ENCODE results near the gene RGS9.
"Not testable (repeated sequence)": the region's sequence is repeated elsewhere in the genome, so short reads cannot be mapped to it uniquely, and the experiment has no call there.

Gene RGS9

DNA sequence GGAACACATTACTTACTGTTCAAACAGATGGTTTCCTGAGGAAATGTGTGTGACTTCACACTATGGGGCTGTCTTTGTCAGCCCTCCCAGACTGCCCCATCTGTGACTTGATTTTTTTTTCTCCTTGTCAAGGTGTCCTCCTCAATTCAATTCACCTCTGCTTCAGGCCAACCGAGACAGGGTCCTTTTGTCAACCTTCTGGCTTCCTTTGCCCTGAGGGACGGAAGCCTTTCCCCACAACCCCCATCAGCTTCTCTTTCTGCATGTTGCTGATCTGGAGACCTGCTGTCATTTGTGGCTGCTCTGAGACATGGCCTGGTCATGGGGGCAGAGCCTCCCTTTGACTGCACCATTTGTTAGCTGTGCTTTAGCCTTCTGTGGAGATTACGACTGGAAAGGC is 21.3 kb upstream of the RGS9 start:
- no peak for DNase-seq (ENCODE audit: low spot score)

DNA sequence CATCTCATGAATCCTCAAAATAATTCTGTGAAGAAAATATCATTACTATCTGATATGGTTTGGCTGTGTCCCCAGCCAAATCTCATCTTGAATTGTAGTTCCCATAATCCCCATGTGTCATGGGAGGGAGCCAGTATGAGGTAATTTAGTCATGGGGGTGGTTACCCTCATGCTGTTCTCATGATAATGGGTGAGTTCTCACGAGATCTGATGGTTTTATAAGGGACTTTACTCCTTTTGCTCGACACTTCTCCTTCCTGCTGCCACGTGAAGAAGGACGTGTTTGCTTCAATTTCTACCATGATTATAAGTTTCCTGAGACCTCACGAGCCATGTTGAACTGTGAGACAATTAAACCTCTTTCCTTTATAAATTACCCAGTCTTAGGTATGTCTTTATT is 20.7 kb upstream of the RGS9 start:
- DNase-seq (ENCODE audit: low spot score): not testable (repeated sequence)

DNA sequence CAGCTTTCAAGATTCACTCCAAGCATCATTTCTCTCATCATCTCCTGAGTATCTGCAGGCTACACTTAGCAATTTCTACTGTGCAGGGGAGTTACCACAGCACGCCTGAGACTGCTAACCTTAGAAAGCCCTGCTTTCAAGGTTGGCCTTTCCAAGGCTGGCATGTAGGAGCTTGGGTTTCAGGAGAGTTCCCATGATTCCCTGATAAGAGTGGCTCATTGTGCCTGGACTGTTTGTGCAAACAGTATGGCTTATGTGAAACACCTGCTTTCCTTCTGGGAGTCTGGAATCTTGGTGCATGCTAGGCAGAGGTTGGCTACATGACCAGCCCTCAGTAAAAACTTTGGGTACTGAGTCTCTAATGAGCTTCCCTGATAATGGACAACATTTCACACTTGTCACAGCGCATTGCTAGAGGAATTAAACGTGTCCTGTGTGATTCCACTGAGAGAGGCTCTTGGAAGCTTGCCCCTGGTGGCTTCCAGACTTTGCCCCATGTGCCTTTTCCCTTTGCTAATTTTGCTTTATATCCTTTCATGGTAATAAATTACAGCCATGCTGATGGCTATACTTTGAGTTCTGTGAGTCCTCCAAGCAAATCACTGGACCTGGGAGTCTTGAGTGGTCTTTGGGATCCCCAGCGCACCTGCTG is 19.7 kb upstream of the RGS9 start:
- DNase-seq (ENCODE audit: low spot score): no peak

DNA sequence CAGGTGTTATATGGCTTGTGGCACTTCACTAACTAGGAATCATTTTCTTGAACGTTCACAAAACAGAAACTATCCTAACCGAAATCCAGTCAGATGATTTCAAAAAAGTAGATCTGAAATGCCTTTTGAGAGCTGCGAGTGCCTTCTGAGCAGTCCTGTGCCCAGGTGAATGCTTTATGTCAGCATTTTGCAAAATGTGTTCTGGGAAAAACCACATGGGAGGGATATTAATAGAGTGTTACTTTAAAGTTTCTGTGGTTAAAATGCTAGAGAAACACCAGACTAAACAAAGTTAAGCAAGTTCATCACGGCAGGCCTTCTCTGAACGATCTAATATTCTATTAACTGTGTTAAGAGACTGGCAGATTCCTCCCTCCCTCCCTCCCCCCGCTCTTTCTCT is 15.8 kb upstream of the RGS9 start:
- DNase-seq (ENCODE audit: low spot score): no peak

DNA sequence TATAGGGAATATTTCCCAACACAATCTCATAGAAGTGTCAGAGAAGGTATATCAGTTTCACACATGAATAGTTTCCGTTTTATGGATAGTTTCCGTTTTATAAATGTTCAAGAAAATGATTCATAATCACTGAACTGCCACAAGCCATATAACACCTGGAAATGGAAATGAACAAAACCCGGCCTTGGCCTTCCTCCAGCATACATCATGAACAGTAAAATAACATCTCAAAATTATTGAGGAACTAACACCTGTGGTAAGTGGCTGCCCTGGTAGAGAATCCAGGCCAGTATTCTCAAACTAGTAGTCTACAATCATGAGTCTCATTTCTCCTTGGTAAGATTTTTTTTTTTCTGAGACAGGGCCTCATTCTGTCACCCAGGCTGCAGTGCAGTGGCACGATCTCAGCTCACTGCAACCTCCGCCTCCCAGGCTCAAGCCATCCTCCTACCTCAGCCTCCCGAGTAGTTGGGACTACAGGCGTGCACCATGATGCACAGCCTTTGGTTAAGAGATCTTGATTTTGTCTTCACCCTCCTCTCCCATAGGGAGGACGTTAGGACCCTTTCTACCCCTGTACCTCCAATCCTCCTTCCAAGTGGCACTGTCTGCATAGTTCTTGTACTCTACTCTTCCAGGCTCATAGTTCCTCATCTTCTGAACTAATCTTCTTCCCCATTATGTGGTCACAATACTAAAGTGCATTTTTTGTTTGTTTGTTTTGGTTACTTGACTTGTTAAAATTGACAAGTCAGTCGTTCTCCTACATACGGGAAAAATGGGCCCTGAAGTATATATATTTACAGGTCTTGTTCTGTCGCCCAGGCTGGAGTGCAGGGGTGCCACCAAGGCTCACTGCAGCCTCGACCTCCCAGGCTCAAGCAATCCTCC is 15.0 kb upstream of the RGS9 start:
- DNase-seq (ENCODE audit: low spot score): no peak

DNA sequence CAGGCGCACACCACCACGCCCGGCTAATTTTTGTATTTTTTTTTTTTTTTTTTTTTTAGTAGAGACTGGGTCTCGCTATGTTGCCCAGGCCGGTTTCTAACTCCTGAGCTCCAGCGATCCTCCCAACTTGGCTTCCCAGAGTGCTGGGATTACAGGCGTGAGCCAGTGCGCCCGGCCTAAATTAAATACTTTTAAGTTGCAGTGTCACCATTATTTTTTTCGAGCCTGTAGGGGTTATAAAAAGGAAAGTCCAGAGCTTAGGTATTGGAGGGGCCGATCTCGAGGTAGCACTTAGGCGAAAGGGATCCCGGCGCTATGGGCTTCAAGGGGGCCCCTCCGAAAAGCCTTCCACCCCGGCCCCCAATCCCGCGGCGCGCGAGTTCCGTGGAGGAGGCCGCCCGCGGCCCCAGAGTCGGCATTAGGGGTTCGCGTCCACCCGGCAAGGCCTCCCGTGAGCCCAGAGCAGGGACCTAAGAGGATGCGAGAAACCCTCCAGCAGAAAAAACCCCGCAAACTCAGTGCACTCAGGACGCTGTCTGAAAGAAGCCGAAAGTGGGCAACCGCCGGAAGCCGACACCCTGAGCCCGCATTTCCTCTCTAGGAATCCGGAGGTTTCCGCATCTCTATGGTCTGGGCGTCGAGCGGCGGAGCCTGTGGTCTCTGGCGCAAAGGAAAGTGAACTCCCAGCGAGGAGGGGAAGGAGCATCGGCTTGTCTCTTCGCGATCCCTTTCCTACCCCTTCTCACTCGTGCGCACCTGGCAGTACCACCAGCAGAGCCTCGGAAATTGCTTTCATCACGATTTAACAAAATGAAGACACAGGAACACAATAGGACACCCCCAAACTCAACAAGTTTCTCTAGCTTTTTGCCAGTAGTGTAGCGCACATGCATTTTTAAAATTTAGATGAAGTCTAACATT is 14.1 kb upstream of the RGS9 start:
- peak; percentile 82 for DNase-seq (ENCODE audit: low spot score)

DNA sequence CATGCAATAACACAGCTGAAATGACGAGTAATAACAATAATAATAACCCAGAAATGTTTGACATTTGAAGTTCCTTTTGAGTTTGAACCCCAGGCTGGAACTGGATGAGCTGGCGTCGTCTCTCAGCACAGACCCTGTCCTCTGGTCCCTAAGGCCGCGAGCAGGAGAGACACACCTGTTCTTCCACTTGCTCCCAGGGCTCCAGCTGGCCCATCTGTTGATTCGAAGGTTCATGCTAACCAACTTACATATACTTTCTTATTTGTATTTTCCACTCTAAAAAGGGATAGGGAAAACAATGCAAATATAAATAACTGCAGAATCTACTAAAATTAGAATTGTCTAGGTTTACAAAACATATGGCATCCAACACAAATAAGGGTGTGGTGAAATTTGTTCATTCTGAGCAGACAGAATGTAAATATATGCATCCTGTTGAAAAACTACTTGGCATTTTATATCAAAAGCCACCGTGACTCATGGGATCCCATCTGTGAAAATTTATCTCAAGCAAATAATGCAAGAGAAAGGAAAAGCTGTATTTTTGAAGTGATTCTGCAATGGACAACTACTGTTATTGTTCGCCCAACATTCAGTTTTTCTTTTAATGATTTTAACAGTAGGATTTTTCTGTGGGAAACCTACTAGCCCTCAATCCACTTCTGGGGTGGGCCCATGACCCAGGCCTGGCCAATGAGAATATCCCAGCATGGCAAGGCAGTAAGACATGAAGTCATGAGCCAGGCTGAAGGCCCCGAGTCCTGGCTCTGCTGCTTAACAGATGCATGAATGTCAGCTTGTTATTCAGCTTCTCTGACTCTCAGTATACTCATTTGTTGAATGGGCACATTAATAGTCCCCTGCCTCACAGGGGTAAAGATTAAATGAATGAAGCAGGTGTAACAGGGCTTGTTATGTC is 13.2 kb upstream of the RGS9 start:
- no peak for DNase-seq (ENCODE audit: low spot score)

DNA sequence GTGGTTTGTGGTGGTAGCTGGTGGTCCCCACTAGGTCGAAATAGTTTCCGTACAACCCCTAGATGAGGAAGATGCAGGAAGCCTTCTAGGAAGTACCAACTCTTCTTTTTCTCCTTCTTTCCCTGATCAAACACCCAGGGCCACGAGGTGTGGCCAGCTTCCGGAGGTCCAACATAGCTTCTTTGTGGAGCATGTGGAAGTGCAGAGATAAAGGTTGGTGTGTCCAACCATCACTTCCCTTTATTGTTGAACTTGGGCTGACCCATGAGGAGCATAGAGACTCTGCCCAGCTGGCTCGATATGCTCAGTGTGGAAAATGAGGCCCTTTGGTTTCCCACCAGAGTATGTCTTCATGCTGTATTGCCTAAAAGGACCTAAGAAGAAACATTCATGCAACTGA is 6.3 kb upstream of the RGS9 start:
- no peak for DNase-seq (ENCODE audit: low spot score)

DNA sequence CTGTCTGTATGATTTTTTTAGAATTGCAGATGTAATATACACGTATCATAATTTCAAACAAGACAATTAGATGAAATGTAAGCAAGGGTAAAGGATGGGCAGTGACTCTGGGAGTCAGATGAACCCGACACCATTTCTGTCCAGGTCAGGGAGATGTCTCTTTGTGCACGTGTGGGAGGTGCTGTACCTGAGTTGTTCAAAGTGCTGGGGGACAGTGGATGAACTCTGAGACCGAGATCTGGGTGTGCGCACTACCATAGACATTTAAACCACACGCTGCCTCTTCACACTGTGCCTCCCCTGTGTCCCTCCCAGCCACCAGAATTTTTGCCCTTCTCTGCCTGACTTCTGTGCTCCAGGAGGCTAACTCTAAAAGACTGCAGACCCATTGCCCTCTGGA is 5.9 kb upstream of the RGS9 start:
- DNase-seq (ENCODE audit: low spot score): no peak

DNA sequence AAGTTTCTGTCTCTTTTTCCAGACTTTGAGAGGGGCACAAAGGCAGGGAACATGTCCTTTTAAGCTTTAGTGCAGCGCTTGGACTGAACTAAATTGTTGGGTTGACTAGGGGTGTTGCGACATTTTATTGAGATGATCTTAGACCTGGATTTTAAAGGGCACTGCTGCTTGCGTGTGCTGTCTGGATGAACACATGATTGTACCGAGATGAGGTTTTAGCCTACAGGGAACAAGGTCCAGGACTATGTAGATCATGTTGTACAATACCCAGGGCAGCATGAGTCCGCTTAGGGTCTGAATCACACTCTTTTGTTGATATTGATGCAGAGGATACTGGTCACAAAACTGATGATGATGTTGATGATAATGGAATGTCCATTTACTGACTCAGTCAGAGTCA is 5.2 kb upstream of the RGS9 start:
- DNase-seq (ENCODE audit: low spot score): no peak

DNA sequence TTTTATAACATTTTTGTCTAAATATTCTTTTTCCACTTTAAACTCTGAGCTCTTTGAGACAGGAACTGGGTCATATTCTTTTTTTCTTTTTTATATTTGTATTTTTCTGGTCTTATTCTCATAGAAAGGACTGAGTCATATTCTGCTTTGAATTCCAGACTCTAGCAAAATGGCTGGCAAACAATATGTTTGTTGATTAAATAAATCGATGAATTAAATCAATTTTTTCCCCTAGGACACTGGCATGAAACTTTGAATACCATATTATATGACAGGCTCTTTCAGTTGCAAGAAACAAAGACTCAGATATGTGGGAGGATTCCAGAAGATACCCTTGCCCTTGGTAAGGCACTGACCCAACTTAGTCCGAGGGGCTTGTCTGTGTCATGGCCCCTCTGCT is 3.1 kb upstream of the RGS9 start:
- no peak for DNase-seq (ENCODE audit: low spot score)

DNA sequence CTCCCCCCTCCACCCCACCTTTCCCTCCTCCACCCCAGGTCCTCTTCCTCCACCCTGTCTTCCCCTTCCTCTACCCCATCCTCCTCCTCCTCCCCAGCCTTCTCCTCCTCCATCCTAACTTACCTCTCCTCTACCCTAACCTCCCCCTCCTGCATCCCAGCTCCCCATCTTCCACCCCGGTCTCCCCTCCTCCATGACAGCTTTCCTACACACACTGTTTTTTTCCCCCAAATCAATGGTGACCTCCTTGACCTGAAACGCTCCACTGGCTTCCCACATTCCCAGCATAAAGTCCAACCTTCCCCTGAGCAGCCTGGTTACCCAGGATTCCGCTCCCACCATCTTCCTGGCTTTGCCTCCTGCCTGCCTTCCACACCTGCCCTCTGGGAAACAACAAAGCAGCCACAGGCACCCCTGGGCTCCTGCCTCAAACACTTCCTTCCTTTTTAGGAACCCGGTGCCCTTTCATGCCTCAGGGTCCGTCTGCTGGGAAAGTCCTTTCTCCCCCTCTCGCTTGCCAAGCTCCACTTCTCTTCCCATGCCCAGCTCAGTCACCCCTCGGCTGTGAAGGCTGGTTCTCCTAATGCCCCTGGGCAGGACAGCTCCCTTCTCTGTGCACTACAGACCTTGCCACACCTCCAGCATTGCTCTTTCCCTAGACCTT is 2.1 kb downstream of the RGS9 start:
- DNase-seq (ENCODE audit: low spot score): no peak

DNA sequence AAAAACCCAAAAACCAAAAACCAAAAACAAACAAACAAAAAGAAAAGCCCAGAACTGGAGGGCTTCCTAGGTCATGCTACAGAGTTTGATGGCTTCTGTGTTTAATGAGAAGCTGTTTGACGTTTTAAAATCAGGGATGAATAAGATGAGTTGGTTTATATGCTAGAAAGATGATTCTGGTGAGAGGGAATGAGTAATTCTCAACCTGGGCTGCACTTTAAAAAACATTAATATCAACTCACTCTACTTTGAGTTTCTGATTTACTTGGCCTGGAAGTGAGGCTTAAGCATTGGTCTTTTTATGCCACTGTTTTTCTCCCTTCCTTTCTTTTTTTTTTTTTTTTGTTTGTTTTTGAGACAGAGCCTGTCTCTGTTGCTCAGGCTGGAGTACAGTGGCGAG is 5.1 kb downstream of the RGS9 start:
- no peak for DNase-seq (ENCODE audit: low spot score)

DNA sequence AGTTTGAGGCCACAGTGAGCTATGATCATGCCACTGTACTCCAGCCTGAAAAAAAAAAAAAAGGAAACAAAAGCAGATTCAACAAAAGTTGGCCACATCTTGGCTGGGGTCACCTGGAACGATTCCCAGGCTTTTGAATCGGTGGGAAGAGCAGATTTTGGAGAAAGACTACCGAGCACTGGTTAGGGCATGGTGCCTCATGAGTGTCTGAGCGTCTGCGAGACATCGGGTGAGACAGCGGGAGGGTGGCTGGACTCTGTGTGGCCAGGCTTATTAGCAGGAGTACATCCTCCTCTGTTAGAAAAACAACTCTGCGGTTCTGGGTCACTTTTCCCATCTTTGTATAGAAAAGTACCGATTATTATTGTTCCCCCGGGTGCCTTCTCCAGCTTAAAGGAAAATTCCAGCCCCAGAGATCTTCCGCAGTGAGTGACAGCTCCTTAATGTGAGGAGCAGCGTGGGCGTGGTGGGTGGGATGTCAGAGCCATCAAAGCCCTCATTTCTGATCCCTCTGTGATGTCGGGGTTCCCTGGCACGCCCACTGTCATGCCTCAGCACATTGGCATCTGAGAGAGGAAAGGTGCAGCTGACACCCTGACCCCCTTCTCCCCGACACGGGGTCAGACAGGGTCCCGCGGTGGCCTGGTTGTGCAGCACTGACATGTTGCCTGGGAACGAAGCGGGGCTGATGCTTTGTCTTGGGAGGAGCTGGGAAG is 6.9 kb downstream of the RGS9 start:
- DNase-seq (ENCODE audit: low spot score): no peak

DNA sequence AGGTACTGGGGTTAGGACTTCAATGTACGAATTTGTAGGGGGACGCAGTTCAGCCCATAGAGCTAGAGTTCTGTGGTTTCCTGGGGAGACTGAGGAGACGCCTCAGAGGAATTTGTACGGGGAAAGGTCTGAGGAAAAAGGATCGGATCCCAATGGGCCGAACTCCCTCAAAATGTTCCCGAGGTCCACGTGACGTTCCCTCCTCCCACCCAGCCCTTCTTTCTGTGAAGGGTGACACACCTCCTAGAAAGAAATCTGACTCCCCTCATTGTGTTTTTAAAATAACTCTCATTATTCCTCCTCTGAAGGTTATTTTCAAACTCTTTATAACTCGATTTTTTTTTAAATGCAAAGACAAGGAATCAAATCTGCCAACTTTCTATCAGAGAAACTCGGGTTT is 8.6 kb downstream of the RGS9 start:
- DNase-seq (ENCODE audit: low spot score): no peak

DNA sequence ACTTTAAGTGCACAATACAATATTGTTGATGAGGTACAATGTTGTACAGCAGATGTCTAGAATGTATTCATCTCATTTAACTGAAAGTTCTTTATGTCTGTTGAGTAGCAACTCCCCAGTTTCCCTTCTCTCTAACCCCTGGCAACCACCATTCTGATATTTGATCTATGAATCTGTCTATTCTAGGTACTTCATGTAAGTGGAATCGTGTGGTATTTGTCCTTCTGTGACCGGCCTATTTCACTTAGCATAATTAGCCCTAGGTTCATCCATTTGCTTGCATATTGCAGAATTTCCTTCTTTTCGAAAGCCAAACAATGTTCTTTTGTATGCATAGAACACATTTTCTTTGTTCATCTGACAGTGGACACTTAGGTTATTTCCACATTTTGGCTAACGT is 10.8 kb downstream of the RGS9 start:
- DNase-seq (ENCODE audit: low spot score): no peak

DNA sequence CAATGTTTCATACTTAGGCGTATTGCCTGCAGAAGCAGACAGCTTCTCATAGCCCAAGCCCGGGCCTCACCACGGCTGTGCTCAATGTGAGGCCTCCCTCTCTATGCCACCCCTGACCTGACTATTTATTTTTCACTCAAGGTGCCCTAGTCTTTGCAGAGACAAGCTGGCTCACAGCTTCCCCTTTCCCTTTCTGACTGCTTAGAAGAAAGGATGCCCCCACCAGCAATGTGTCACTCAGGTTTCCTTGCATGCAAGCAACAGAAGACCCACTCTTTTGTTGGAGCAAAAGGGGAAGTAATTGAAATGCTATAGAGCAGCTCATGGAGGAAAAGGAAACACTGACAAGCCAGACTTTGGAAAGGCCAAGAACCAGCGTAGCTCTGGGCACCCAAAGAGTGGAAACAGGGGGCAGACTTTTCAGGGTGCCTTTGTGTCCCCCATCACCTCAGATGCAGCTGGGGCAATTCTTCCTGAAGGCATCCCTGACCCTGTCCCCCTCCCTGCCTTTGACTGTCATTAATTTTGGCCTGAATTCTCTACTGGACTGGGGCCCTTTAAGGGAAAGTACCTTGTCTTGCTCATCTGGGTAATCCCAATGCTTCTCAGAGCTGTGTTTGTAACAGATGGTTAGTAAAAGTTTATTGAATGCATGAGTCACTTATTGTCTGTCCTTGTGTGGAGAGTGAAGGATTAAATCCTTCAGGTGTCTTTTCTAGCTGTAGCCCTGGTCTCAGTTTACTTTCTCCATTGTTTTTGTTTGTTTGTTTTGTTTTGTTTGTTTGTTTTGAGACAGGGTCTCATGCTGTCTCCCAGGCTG is 17.8 kb downstream of the RGS9 start:
- DNase-seq (ENCODE audit: low spot score): no peak

DNA sequence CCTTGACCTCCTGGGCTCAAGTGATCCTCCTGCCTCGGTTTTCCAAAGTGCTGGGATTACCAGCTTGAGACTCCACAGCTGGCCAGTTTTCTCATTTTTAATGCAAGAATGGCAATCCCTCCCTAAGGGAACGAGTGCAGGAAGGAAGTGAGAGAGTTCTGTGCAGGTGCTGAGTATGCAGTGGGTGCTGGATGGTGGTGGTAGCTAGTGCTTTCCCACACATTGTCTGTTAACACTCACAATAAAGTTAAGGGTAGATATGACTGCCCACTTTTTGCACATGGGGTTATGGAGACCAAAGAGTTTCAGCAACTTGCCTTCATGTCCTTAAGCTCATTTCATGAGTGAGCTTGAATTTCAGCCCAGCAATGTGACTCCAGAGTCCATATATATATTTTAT is 18.5 kb downstream of the RGS9 start:
- DNase-seq (ENCODE audit: low spot score): no peak

DNA sequence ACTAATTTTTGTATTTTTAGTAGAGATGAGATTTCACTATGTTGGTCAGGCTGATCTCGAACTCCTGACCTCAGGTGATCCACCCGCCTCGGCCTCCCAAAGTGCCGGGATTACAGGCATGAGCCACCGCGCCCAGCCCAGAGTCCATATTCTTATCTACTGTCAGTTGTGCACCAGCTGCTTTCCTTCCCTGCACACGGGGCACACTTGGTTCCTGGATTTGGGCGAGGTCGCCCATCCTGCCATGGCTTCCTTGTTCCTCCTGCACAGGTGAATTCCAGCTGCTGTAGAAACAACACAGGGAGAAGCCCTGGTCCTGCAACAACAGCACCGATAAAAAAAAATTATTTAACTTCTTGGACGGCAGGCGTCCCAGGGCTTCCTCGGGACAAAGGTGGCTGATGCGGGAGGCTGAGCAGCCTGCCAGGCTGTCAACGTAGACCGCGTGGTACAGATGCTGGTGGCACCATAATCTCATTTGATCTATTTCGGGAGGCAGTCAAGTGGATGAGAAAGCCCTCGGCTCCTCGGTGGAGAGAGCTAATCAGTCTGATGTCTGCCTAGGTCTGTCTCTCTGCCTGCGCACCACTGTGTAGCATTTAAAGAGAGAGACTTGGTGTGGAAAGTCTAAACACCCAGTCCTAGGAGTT is 19.1 kb downstream of the RGS9 start:
- DNase-seq (ENCODE audit: low spot score): no peak
